K562 (cell line): ENCODE results near the gene KRTAP9-7. TPM values are rescaled to one million over a fixed set of nuclear protein-coding genes. Genes with fewer than 3 reads are reported as not detected.

Experiments
- ATAC-seq: fragments of 200-7000 bp; cut with Tn5 transposase; 3 replicates; pipeline ENCODE4 v1.9.1; 2020; ENCODE audit warnings: moderate library complexity
- BruUV-seq: library from RNA; stranded (reverse); fragments of 400-500 nt; replicated peaks from 2 replicates; lab custom pipeline; 2021; lab: Mats Ljungman, UMichigan
- CTCF ChIA-PET: fragments of 300-600 bp; formaldehyde crosslinking; extraction: SDS; loops from one replicate; lab custom pipeline; 2021; ENCODE audit warnings: low intra/inter-chr PET ratio; lab: Yijun Ruan, JAX
- POLR2A ChIA-PET: fragments of 300-600, 350-650 bp; sonication (Branson Sonifier 250); formaldehyde crosslinking; extraction: SDS; loops from one replicate; lab custom pipeline; 2021; ENCODE audit warnings: antibody characterized with exemption, inconsistent platforms; lab: Yijun Ruan, JAX
- DNase-seq, 4 experiments: peaks; one replicate each; pipeline versions ENCODE4 v3.0.0 to v3.0.0-alpha.2; 2011 to 2018; ENCODE audit warnings: low spot score in 3 of 4, mixed read lengths in 3 of 4; ENCODE audit errors: extremely low read depth in 1 of 4
- FAIRE-seq: peaks from 2 replicates; lab custom pipeline; 2011; peaks lifted over from hg19 to GRCh38; lab: Jason Lieb, UNC
- H2AFZ ChIP-seq: 2 replicates; pipeline ENCODE4 v1.6.0; 2011; ENCODE audit warnings: low read depth, low read length, control low read depth, inconsistent platforms
- H3K27ac ChIP-seq: fragments of 200-600 bp; 3 replicates; pipeline ENCODE4 v1.8.0; 2011; ENCODE audit warnings: low read depth, mild to moderate bottlenecking, control low read depth, inconsistent platforms, low read length, moderate library complexity, mixed read lengths; ENCODE audit errors: extremely low read depth
- H3K27me3 ChIP-seq, 2 experiments: fragments of 300-600 bp in 1 of 2; 2 replicates in 1 of 2; 3 replicates in 1 of 2; pipeline versions ENCODE4 v1.6.0 to v1.8.0; 2011; ENCODE audit warnings: inconsistent platforms in 2 of 2, low read length in 2 of 2, mild to moderate bottlenecking in 1 of 2, mixed read lengths in 1 of 2, moderate library complexity in 1 of 2; ENCODE audit not compliant: control insufficient read depth in 2 of 2, insufficient read depth in 2 of 2
- H3K36me3 ChIP-seq: fragments of 300-600 bp; 3 replicates; pipeline ENCODE4 v1.8.0; 2011; ENCODE audit warnings: mild to moderate bottlenecking, low read length, inconsistent platforms; ENCODE audit not compliant: control insufficient read depth, insufficient read depth
- H3K4me1 ChIP-seq, 2 experiments: fragments of 200-600 bp in 1 of 2; replicated peaks in 1 of 2; 2 replicates in 1 of 2; 3 replicates in 1 of 2; pipeline versions ENCODE4 v1.5.1 to v1.8.0; 2011; ENCODE audit warnings: inconsistent platforms in 2 of 2, low read length in 2 of 2, mild to moderate bottlenecking in 1 of 2, mixed read lengths in 1 of 2, moderate library complexity in 1 of 2; ENCODE audit not compliant: control insufficient read depth in 2 of 2, insufficient read depth in 2 of 2
- H3K4me2 ChIP-seq: 2 replicates; pipeline ENCODE4 v1.6.1; 2011; ENCODE audit warnings: low read length, control low read depth, inconsistent platforms, mixed read lengths; ENCODE audit not compliant: insufficient read depth
- H3K4me3 ChIP-seq: fragments of 200-600 bp; sonication (generic), shearing (Covaris generic); 2 replicates; pipeline ENCODE4 v1.5.1; 2016; ENCODE audit warnings: control low read depth, inconsistent platforms
- H3K79me2 ChIP-seq: fragments of 200-600 bp; 3 replicates; pipeline ENCODE4 v1.8.0; 2011; ENCODE audit warnings: low read length, inconsistent platforms; ENCODE audit not compliant: control insufficient read depth, insufficient read depth
- H3K9ac ChIP-seq, 2 experiments: 2 replicates each; pipeline versions ENCODE4 v1.6.0 to v1.6.1; 2011; ENCODE audit warnings: low read depth in 2 of 2, low read length in 2 of 2, control low read depth in 1 of 2, inconsistent platforms in 1 of 2, mild to moderate bottlenecking in 1 of 2, mixed read lengths in 1 of 2; ENCODE audit not compliant: insufficient read depth in 1 of 2
- H3K9me1 ChIP-seq: one replicate; pipeline ENCODE4 v1.6.0; 2011; ENCODE audit warnings: inconsistent platforms, mild to moderate bottlenecking, low read length, moderate library complexity; ENCODE audit not compliant: control insufficient read depth, insufficient read depth
- H3K9me3 ChIP-seq: replicated peaks from 2 replicates; pipeline ENCODE4 v1.5.1; 2011; ENCODE audit warnings: low read depth, low read length, inconsistent platforms; ENCODE audit not compliant: control insufficient read depth, insufficient read depth
- H4K20me1 ChIP-seq: replicated peaks from 2 replicates; pipeline ENCODE4 v1.6.1; 2011; ENCODE audit warnings: low read length, inconsistent platforms, mixed read lengths; ENCODE audit not compliant: control insufficient read depth, insufficient read depth
- DDX20 ChIP-seq: fragments of 450-650 bp; IDR thresholded peaks from 2 replicates; pipeline ENCODE4 v1.6.1; 2016; ENCODE audit warnings: missing genetic modification characterization, low read depth, mild to moderate bottlenecking, missing compliant biosample characterization, moderate library complexity
- ETV1 ChIP-seq: fragments of 450-650 bp; conservative IDR thresholded peaks from 2 replicates; pipeline ENCODE4 v1.6.1; 2016; ENCODE audit warnings: missing genetic modification characterization, control low read depth, low read depth, missing compliant biosample characterization
- GTF2A2 ChIP-seq: IDR thresholded peaks from 2 replicates; pipeline ENCODE4 v1.6.1; 2016; ENCODE audit warnings: mild to moderate bottlenecking, missing genetic modification characterization, missing compliant biosample characterization
- SNAPC5 ChIP-seq: fragments of 250-450 bp; sonication (Bioruptor Pico); IDR thresholded peaks from 2 replicates; pipeline ENCODE4 v1.8.0; 2021; ENCODE audit warnings: moderate library complexity, mild to moderate bottlenecking, inconsistent platforms
- WHSC1 ChIP-seq: IDR thresholded peaks from one replicate; pipeline ENCODE4 v1.6.1; 2012; ENCODE audit warnings: low read length, control low read depth, inconsistent platforms
- ZNF274 ChIP-seq: IDR thresholded peaks from 2 replicates; pipeline ENCODE4 v1.6.1; 2011; ENCODE audit warnings: low read depth, mild to moderate bottlenecking, low read length, moderate library complexity, borderline replicate concordance
- ZNF586 ChIP-seq: fragments of 450-650 bp; formaldehyde crosslinking; conservative IDR thresholded peaks from 2 replicates; pipeline ENCODE4 v1.4.0; 2020; ENCODE audit warnings: mild to moderate bottlenecking, moderate library complexity
- ZNF778 ChIP-seq: fragments of 450-650 bp; formaldehyde crosslinking; IDR thresholded peaks from 2 replicates; pipeline ENCODE4 v1.4.0; 2020; ENCODE audit warnings: mild to moderate bottlenecking, moderate library complexity
- WGBS: fragments of 100-300 bp; shearing (Covaris generic); methylation state at CpG from one replicate; pipeline ENCODE4 v1.1.6; 2016; ENCODE audit warnings: low coverage, mixed read lengths; ENCODE audit not compliant: insufficient coverage; ENCODE audit errors: missing lambda C conversion rate; 5-methylcytosine and 5-hydroxymethylcytosine counted together
- in situ Hi-C: fragments of 300-500 bp; cut with MboI; formaldehyde crosslinking; loops from 4 replicates; pipeline ENCODE4 v1.15.0; 2018; ENCODE audit warnings: inconsistent platforms, mixed read lengths
- intact Hi-C: fragments of 100-400 bp; cut with micrococcal nuclease; formaldehyde crosslinking; loops from 2 replicates; pipeline ENCODE4 v1.14.2; 2022
- polyA plus RNA-seq, 8 experiments: library from polyadenylated mRNA; depleted of rRNA in 4 of 8; stranded (reverse) in 5 of 8; unstranded in 3 of 8; fragments of >200 nt; fragmentation: Nextera tagmentation in 2 of 8; fragmentation: Illumina TruSeq in 1 of 8; extraction: Ambion mirVana in 2 of 8; extraction: Trizol in 1 of 8; gene quantifications; 2 replicates each; pipeline versions ENCODE4 v1.2.1 to v1.2.3, GENCODE V29; 2011 to 2014; ENCODE audit warnings: inconsistent platforms in 1 of 8, missing spikeins in 1 of 8
- total RNA-seq, 7 experiments: library from RNA; depleted of rRNA in 6 of 7; stranded (reverse); fragments of >200 nt in 6 of 7; fragmentation: Illumina TruSeq in 2 of 7; extraction: Trizol in 2 of 7; gene quantifications; 2 replicates each; pipeline versions ENCODE4 v1.2.1 to v1.2.3, GENCODE V29; 2011 to 2021; ENCODE audit warnings: low replicate concordance in 1 of 7

Gene KRTAP9-7
- total and polyA plus RNA-seq, 9 of the 15 experiments (the other 6 are each of a cell fraction or from before 2014, with no cell fraction given), result not detected

- no peak overlapping the region for H2AFZ ChIP-seq
- TF ChIP-seq ZNF778 (CRISPR knock-in tag) (no peak), ETV1 (no peak), ZNF274 (no peak), ZNF586 (CRISPR knock-in tag) (no peak), WHSC1 (no peak), GTF2A2 (no peak), DDX20 (no peak), SNAPC5 (CRISPR knock-in tag) (no peak)
- CTCF ChIA-PET, result no interaction called here
- intact Hi-C loops, result no loop called here
- no peaks in the 10 kb centered on the region; a peak in 1 of 5 replicates for H3K4me1 ChIP-seq
- H3K79me2 ChIP-seq, result no peaks in the 10 kb centered on the region
- DNase-seq (no peak), ATAC-seq (no peak), FAIRE-seq (no peak)
- no peak overlapping the region for H3K9ac ChIP-seq
- in situ Hi-C loops, result no loop called here
- no TSS peak for BruUV-seq
- no peaks in the 10 kb centered on the region for H3K36me3 ChIP-seq
- H3K4me2 ChIP-seq, result no peak overlapping the region
- POLR2A ChIA-PET, result interaction anchor here (1.2 kb wide), 1 partner anchor 21 kb away, joined by 4 read pairs; no protein-coding TSS in a partner anchor
- 2% methylated on average over 10 of the region's 10 CpGs for WGBS
- H3K4me3 ChIP-seq, result no peak overlapping the region
- no peaks in the 10 kb centered on the region for H4K20me1 ChIP-seq
- peaks cover 3 to 21% of the 10 kb centered on the region in 2 experiments; a peak in 4 of 5 replicates for H3K27me3 ChIP-seq
- no peaks in the 10 kb centered on the region for H3K9me3 ChIP-seq
- H3K27ac ChIP-seq, result no peak overlapping the region
- H3K9me1 ChIP-seq, result no peaks in the 10 kb centered on the region
Measured at GRCh38 chr17:41308251-41308917, 32.9 kb downstream of the KRTAP9-7 start.
